Measurements from ENCODE around the gene S1PR3.

- TF ChIP-seq CTCF (conservative IDR thresholded peaks at IDR 0.05 in 1 of 2, IDR thresholded peaks at IDR 0.05 in 1 of 2; ENCODE audit: extremely low read depth in 1 of 2, insufficient read depth in 1 of 2, low read depth in 1 of 2, low read length in 2 of 2) (no peak), EZH2 (IDR thresholded peaks at IDR 0.05; ENCODE audit: borderline replicate concordance, low read length) (no peak)
These were observed 47.3 kb downstream of the S1PR3 start for GRCh38 chr9:89038382-89039103.
